22Rv1 (cell line): Measurements from ENCODE around the gene KRT37.
"Not testable (repeated sequence)": the region's sequence is repeated elsewhere in the genome, so short reads cannot be mapped to it uniquely, and the experiment has no call there.

Experiments
- H3K27ac ChIP-seq: fragments of 450-650 bp; 2 replicates; pipeline ENCODE4 v1.5.1; 2017
- CTCF ChIP-seq: fragments of 450-650 bp; IDR thresholded peaks from 2 replicates; pipeline ENCODE4 v1.5.1; 2017; ENCODE audit warnings: mild to moderate bottlenecking
- ZFX ChIP-seq: fragments of 450-650 bp; IDR thresholded peaks from 2 replicates; pipeline ENCODE4 v1.6.1; 2017; ENCODE audit warnings: antibody characterized with exemption, borderline replicate concordance

KRT37 gene

GRCh38 chr17:41428591-41429291, 4.4 kb upstream of the KRT37 start:
- no peak for TF ChIP-seq CTCF
- TF ChIP-seq ZFX = no peak
- H3K27ac ChIP-seq = no peak overlapping the region

GRCh38 chr17:41422586-41422985, 1.8 kb downstream of the KRT37 start:
- H3K27ac ChIP-seq = not testable (repeated sequence)

- TF ChIP-seq CTCF (no peak), ZFX (no peak)
- no peak overlapping the region for H3K27ac ChIP-seq
Measured at GRCh38 chr17:41421617-41422016, 2.8 kb downstream of the KRT37 start.

- no peak overlapping the region for H3K27ac ChIP-seq
- TF ChIP-seq CTCF (no peak), ZFX (no peak)
Measured at GRCh38 chr17:41421116-41421515, 3.3 kb downstream of the KRT37 start.

- no peak overlapping the region for H3K27ac ChIP-seq
- TF ChIP-seq CTCF (no peak), ZFX (no peak)
Measured at GRCh38 chr17:41420134-41420533, 4.3 kb downstream of the KRT37 start.

- TF ChIP-seq CTCF (no peak), ZFX (no peak)
- H3K27ac ChIP-seq = no peak overlapping the region
Measured at GRCh38 chr17:41419716-41420115, 4.7 kb downstream of the KRT37 start.

GRCh38 chr17:41418116-41418860, 6.1 kb downstream of the KRT37 start:
- H3K27ac ChIP-seq = no peak overlapping the region

GRCh38 chr17:41417576-41418015, 6.8 kb downstream of the KRT37 start:
- TF ChIP-seq CTCF = peak; percentile 59
- no peak for TF ChIP-seq ZFX
- H3K27ac ChIP-seq = no peak overlapping the region

More at GRCh38 chr17:41418116-41418860, 6.1 kb downstream of the KRT37 start:
- TF ChIP-seq ZFX = no peak
